Hepatocyte (in vitro differentiated cells): ENCODE data around the gene SUB1. TPM values are rescaled to one million over a fixed set of nuclear protein-coding genes. Genes with fewer than 3 reads are reported as not detected.

Experiments used
- DNase-seq: peaks from one replicate; pipeline ENCODE4 v3.0.0-alpha.2; 2016; ENCODE audit warnings: low spot score
- H2AFZ ChIP-seq: fragments of 200-600 bp; sonication (generic); 2 replicates; pipeline ENCODE4 v1.6.0; 2016; ENCODE audit warnings: antibody characterized with exemption, mild to moderate bottlenecking
- H3K27ac ChIP-seq: fragments of 200-600 bp; sonication (generic); 2 replicates; pipeline ENCODE4 v1.5.1; 2016; ENCODE audit warnings: mild to moderate bottlenecking
- H3K27me3 ChIP-seq: fragments of 200-600 bp; sonication (generic); 2 replicates; pipeline ENCODE4 v1.6.1; 2016
- H3K36me3 ChIP-seq: fragments of 200-600 bp; sonication (generic); replicated peaks from 2 replicates; pipeline ENCODE4 v1.5.1; 2016; ENCODE audit warnings: low read depth; ENCODE audit not compliant: insufficient read depth
- H3K4me1 ChIP-seq: fragments of 200-600 bp; sonication (generic); 2 replicates; pipeline ENCODE4 v1.5.1; 2016; ENCODE audit warnings: mild to moderate bottlenecking, moderate library complexity; ENCODE audit not compliant: insufficient read depth
- H3K4me2 ChIP-seq: fragments of 200-600 bp; sonication (generic); 2 replicates; pipeline ENCODE4 v1.6.0; 2016
- H3K4me3 ChIP-seq: fragments of 200-600 bp; sonication (generic); 2 replicates; pipeline ENCODE4 v1.5.1; 2016; ENCODE audit warnings: mild to moderate bottlenecking
- H3K79me2 ChIP-seq: fragments of 200-600 bp; sonication (generic); 2 replicates; pipeline ENCODE4 v1.6.0; 2017; ENCODE audit warnings: mild to moderate bottlenecking
- H3K9me2 ChIP-seq: fragments of 200-600 bp; sonication (generic); replicated peaks from 2 replicates; pipeline ENCODE4 v1.6.0; 2017; ENCODE audit warnings: mild to moderate bottlenecking; ENCODE audit not compliant: insufficient read depth
- H3K9me3 ChIP-seq: fragments of 200-600 bp; sonication (generic); 2 replicates; pipeline ENCODE4 v1.5.1; 2016; ENCODE audit warnings: low read depth, mild to moderate bottlenecking
- H4K20me1 ChIP-seq: fragments of 200-600 bp; sonication (generic); 2 replicates; pipeline ENCODE4 v1.6.0; 2016; ENCODE audit warnings: mild to moderate bottlenecking; ENCODE audit not compliant: insufficient read depth, poor library complexity, severe bottlenecking
- CTCF ChIP-seq: fragments of 200-600 bp; sonication (generic); IDR thresholded peaks from 2 replicates; pipeline ENCODE4 v1.5.1; 2016; ENCODE audit warnings: antibody characterized with exemption, mild to moderate bottlenecking; ENCODE audit not compliant: poor library complexity
- EZH2 ChIP-seq: fragments of 200-600 bp; sonication (generic); IDR thresholded peaks from 2 replicates; pipeline ENCODE4 v1.6.1; 2016; ENCODE audit warnings: antibody characterized with exemption, mild to moderate bottlenecking, borderline replicate concordance
- EZH2phosphoT487 ChIP-seq: fragments of 200-600 bp; sonication (generic); IDR thresholded peaks from one replicate; pipeline ENCODE4 v1.6.1; 2018; ENCODE audit warnings: antibody characterized with exemption, mild to moderate bottlenecking, low read depth, moderate library complexity; ENCODE audit not compliant: unreplicated experiment, severe bottlenecking
- WGBS: methylation state at CpG from one replicate; pipeline ENCODE4 v1.1.6; 2016; ENCODE audit warnings: low lambda C conversion rate; ENCODE audit errors: missing lambda C conversion rate; 5-methylcytosine and 5-hydroxymethylcytosine counted together
- polyA plus RNA-seq: library from polyadenylated mRNA; unstranded; fragments of >200 nt; fragmentation: Nextera tagmentation; extraction: Ambion mirVana; gene quantifications from 2 replicates; pipeline ENCODE4 v1.2.1, GENCODE V29; 2016
- total RNA-seq: library from RNA; depleted of rRNA; stranded (reverse); fragments of >200 nt; gene quantifications from 2 replicates; pipeline ENCODE4 v1.2.3, GENCODE V29; 2014

SUB1 gene
- total and polyA plus RNA-seq, 2 experiments from 2014 or later = 340 to 394 TPM

- no peaks in the 10 kb centered on the region for H3K4me1 ChIP-seq
- no peak overlapping the region for H2AFZ ChIP-seq
- H3K4me2 ChIP-seq = no peak overlapping the region
- H3K27ac ChIP-seq = no peak overlapping the region
- no peaks in the 10 kb centered on the region for H3K79me2 ChIP-seq
- DNase-seq = no peak
- H3K9me2 ChIP-seq = no peaks in the 10 kb centered on the region
- H4K20me1 ChIP-seq = no peaks in the 10 kb centered on the region
- H3K36me3 ChIP-seq = no peaks in the 10 kb centered on the region
- no peak overlapping the region for H3K4me3 ChIP-seq
- no peaks in the 10 kb centered on the region for H3K27me3 ChIP-seq
- TF ChIP-seq CTCF (no peak), EZH2 (no peak), EZH2phosphoT487 (no peak)
- no peaks in the 10 kb centered on the region for H3K9me3 ChIP-seq
- WGBS = 89% methylated on average over 6 of the region's 6 CpGs
Observed at GRCh38 chr5:32539981-32540845, 45.1 kb upstream of the SUB1 start.

GRCh38 chr5:32541241-32541640 is 44.1 kb upstream of the SUB1 start:
- 84% methylated on average over 4 of the region's 4 CpGs for WGBS
- H3K4me3 ChIP-seq = no peak overlapping the region
- no peak overlapping the region for H2AFZ ChIP-seq
- no peaks in the 10 kb centered on the region for H3K9me3 ChIP-seq
- no peaks in the 10 kb centered on the region for H3K27me3 ChIP-seq
- no peak overlapping the region for H3K27ac ChIP-seq
- no peaks in the 10 kb centered on the region for H4K20me1 ChIP-seq
- no peaks in the 10 kb centered on the region for H3K4me1 ChIP-seq
- no peak for TF ChIP-seq EZH2
- TF ChIP-seq EZH2phosphoT487 = no peak
- TF ChIP-seq CTCF = no peak
- no peaks in the 10 kb centered on the region for H3K36me3 ChIP-seq
- DNase-seq = no peak
- no peak overlapping the region for H3K4me2 ChIP-seq
- H3K79me2 ChIP-seq = no peaks in the 10 kb centered on the region
- no peaks in the 10 kb centered on the region for H3K9me2 ChIP-seq

- no peak for TF ChIP-seq EZH2
- no peaks in the 10 kb centered on the region for H3K9me3 ChIP-seq
- no peaks in the 10 kb centered on the region for H3K79me2 ChIP-seq
- no peak overlapping the region for H3K4me3 ChIP-seq
- no peaks in the 10 kb centered on the region for H3K9me2 ChIP-seq
- no peak for DNase-seq
- H3K4me2 ChIP-seq = no peak overlapping the region
- H4K20me1 ChIP-seq = no peaks in the 10 kb centered on the region
- H3K27ac ChIP-seq = no peak overlapping the region
- H3K36me3 ChIP-seq = no peaks in the 10 kb centered on the region
- no peaks in the 10 kb centered on the region for H3K27me3 ChIP-seq
- no peaks in the 10 kb centered on the region for H3K4me1 ChIP-seq
- no peak overlapping the region for H2AFZ ChIP-seq
- 84% methylated on average over 10 of the region's 10 CpGs for WGBS
Observed at GRCh38 chr5:32542216-32543059, 42.9 kb upstream of the SUB1 start.

- Histone ChIP-seq H3K27me3 (no peaks in the 10 kb centered on the region), H3K4me3 (no peak overlapping the region), H3K79me2 (no peaks in the 10 kb centered on the region), H2AFZ (no peak overlapping the region), H3K4me1 (no peaks in the 10 kb centered on the region), H3K9me3 (no peaks in the 10 kb centered on the region), H3K27ac (no peak overlapping the region), H3K4me2 (no peak overlapping the region), H3K36me3 (no peaks in the 10 kb centered on the region), H3K9me2 (no peaks in the 10 kb centered on the region), H4K20me1 (no peaks in the 10 kb centered on the region)
- WGBS = over 99% methylated on average over 7 of the region's 8 CpGs
- no peak for DNase-seq
- TF ChIP-seq CTCF (no peak), EZH2phosphoT487 (no peak), EZH2 (no peak)
Observed at GRCh38 chr5:32543291-32543690, 42.1 kb upstream of the SUB1 start.
